Liver (tissue), 3 donors: ENCODE measurements around the gene XPR1.

Experiments
- CTCF ChIP-seq: fragments of 150-350 bp; IDR thresholded peaks from 2 replicates; pipeline ENCODE4 v1.5.1; 2017; ENCODE audit warnings: improper control_type of control experiment, low read depth, low read length; ENCODE audit not compliant: missing input control
- EGR1 ChIP-seq, 2 donors: IDR thresholded peaks; 2 replicates each; pipeline ENCODE4 v1.6.1; 2016 to 2018; ENCODE audit warnings: antibody characterized with exemption in 2 of 2, low read depth in 2 of 2
- FOXA1 ChIP-seq: IDR thresholded peaks from 2 replicates; pipeline ENCODE4 v1.6.1; 2016; ENCODE audit warnings: antibody characterized with exemption
- FOXA2 ChIP-seq: IDR thresholded peaks from 2 replicates; pipeline ENCODE4 v1.6.1; 2016; ENCODE audit warnings: antibody characterized with exemption
- GABPA ChIP-seq, 2 donors: IDR thresholded peaks in 1 of 2; conservative IDR thresholded peaks in 1 of 2; 2 replicates each; pipeline ENCODE4 v1.6.1; 2016; ENCODE audit warnings: antibody characterized with exemption in 2 of 2, mild to moderate bottlenecking in 1 of 2, moderate library complexity in 1 of 2
- JUND ChIP-seq, 2 donors: IDR thresholded peaks; 2 replicates each; pipeline ENCODE4 v1.6.1; 2016; ENCODE audit warnings: antibody characterized with exemption in 2 of 2
- MAX ChIP-seq: IDR thresholded peaks from 2 replicates; pipeline ENCODE4 v1.6.1; 2016; ENCODE audit warnings: antibody characterized with exemption
- RAD21 ChIP-seq, 2 donors: IDR thresholded peaks; 2 replicates each; pipeline ENCODE4 v1.6.1; 2016; ENCODE audit warnings: antibody characterized with exemption in 2 of 2, mild to moderate bottlenecking in 2 of 2
- REST ChIP-seq: IDR thresholded peaks from 2 replicates; pipeline ENCODE4 v1.6.1; 2016; ENCODE audit warnings: antibody characterized with exemption, mild to moderate bottlenecking
- RXRA ChIP-seq, 2 donors: IDR thresholded peaks; 2 replicates each; pipeline ENCODE4 v1.6.1; 2017 to 2018; ENCODE audit warnings: antibody characterized with exemption in 2 of 2, mild to moderate bottlenecking in 1 of 2
- SP1 ChIP-seq: IDR thresholded peaks from 2 replicates; pipeline ENCODE4 v1.6.1; 2018; ENCODE audit warnings: antibody characterized with exemption, mild to moderate bottlenecking
- TAF1 ChIP-seq: conservative IDR thresholded peaks from 2 replicates; pipeline ENCODE4 v1.6.1; 2016; ENCODE audit warnings: antibody characterized with exemption, mild to moderate bottlenecking
- YY1 ChIP-seq: IDR thresholded peaks from 2 replicates; pipeline ENCODE4 v1.6.1; 2016; ENCODE audit warnings: antibody characterized with exemption, mild to moderate bottlenecking
- donor health status: healthy.
- donor health status: healthy.

- TF ChIP-seq GABPA (IDR thresholded peaks at IDR 0.05 in 1 of 2, conservative IDR thresholded peaks at IDR 0.05 in 1 of 2) (no peak), CTCF (no peak), YY1 (no peak), JUND (IDR thresholded peaks at IDR 0.05) (no peak), REST (no peak), TAF1 (no peak), RAD21 (IDR thresholded peaks at IDR 0.05) (no peak), EGR1 (IDR thresholded peaks at IDR 0.05; ENCODE audit: low read depth in 2 of 2) (no peak), MAX (no peak), FOXA1 (no peak), FOXA2 (no peak), SP1 (no peak), RXRA (IDR thresholded peaks at IDR 0.05) (no peak)
These were observed 64.5 kb downstream of the XPR1 start for GRCh38 chr1:180696361-180696760.
